ENCODE measurements around the gene PRAF2.

GRCh38 chrX:49061490-49061889, 12.3 kb downstream of the PRAF2 start:
- TF ChIP-seq, protein P1, sequence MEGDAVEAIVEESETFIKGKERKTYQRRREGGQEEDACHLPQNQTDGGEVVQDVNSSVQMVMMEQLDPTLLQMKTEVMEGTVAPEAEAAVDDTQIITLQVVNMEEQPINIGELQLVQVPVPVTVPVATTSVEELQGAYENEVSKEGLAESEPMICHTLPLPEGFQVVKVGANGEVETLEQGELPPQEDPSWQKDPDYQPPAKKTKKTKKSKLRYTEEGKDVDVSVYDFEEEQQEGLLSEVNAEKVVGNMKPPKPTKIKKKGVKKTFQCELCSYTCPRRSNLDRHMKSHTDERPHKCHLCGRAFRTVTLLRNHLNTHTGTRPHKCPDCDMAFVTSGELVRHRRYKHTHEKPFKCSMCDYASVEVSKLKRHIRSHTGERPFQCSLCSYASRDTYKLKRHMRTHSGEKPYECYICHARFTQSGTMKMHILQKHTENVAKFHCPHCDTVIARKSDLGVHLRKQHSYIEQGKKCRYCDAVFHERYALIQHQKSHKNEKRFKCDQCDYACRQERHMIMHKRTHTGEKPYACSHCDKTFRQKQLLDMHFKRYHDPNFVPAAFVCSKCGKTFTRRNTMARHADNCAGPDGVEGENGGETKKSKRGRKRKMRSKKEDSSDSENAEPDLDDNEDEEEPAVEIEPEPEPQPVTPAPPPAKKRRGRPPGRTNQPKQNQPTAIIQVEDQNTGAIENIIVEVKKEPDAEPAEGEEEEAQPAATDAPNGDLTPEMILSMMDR (IDR thresholded peaks at IDR 0.05) = no peak
- no peak for TF ChIP-seq POLR2A (IDR thresholded peaks at IDR 0.05)

Measured in esophagus squamous epithelium (tissue), 4 donors.